ENCODE results near the gene RHOB.

The RHOB gene

DNA sequence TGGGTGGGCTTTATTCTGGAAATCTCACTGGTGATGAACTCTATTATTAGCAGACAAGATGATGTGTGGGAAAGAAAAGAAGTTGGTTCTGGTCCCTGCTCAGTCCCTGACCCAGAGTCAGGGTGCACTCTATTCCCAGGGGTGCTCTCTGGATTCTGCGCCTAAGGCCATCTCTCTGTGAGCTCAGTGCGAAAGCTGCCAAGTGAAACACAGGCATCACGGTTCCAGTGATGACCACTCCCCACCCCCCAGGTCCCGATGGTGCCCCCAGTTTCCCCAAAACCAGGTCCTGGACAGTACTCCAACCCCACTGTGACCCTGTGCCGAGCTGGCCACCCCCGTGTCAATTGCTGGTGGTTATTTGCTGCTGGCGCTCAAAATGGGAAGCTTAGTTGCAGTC is 30.1 kb downstream of the RHOB start:
- TF ChIP-seq, protein P1, sequence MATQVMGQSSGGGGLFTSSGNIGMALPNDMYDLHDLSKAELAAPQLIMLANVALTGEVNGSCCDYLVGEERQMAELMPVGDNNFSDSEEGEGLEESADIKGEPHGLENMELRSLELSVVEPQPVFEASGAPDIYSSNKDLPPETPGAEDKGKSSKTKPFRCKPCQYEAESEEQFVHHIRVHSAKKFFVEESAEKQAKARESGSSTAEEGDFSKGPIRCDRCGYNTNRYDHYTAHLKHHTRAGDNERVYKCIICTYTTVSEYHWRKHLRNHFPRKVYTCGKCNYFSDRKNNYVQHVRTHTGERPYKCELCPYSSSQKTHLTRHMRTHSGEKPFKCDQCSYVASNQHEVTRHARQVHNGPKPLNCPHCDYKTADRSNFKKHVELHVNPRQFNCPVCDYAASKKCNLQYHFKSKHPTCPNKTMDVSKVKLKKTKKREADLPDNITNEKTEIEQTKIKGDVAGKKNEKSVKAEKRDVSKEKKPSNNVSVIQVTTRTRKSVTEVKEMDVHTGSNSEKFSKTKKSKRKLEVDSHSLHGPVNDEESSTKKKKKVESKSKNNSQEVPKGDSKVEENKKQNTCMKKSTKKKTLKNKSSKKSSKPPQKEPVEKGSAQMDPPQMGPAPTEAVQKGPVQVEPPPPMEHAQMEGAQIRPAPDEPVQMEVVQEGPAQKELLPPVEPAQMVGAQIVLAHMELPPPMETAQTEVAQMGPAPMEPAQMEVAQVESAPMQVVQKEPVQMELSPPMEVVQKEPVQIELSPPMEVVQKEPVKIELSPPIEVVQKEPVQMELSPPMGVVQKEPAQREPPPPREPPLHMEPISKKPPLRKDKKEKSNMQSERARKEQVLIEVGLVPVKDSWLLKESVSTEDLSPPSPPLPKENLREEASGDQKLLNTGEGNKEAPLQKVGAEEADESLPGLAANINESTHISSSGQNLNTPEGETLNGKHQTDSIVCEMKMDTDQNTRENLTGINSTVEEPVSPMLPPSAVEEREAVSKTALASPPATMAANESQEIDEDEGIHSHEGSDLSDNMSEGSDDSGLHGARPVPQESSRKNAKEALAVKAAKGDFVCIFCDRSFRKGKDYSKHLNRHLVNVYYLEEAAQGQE (IDR thresholded peaks at IDR 0.05; ENCODE audit: insufficient read depth in 1 of 2, low read depth in 2 of 2, low read length in 2 of 2), result no peak
- no peak for TF ChIP-seq FOXP2 (optimal IDR thresholded peaks at IDR 0.05; ENCODE audit: borderline replicate concordance, extremely low read depth, extremely low read length, insufficient read depth)
- TF ChIP-seq POLR2AphosphoS5 (IDR thresholded peaks at IDR 0.05; ENCODE audit: low read depth, low read length), result no peak
- TF ChIP-seq TAF1 (IDR thresholded peaks at IDR 0.05; ENCODE audit: borderline replicate concordance, insufficient read depth, low read length), result no peak
- no peak for TF ChIP-seq SIN3A (IDR thresholded peaks at IDR 0.05; ENCODE audit: borderline replicate concordance, insufficient read depth, low read length)

DNA sequence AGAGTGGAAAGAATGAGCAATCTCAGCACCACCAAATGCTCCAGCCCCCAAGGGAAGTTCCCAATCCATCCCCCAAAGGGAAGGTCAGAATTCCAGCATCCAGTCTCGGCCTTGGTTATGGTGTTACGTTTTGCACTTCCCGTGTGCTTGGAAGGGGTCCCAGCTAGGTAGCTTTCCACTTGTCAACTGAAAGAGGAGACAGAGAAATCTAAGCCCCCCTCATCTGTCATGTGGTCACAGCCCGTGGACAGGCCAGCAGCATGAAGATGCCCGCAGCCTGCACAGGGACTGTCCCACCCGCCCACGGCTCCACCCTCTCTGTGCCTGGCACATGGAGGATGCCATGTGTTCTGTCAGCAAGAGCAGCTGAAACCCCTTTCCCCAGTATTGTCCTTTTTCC is 32.1 kb downstream of the RHOB start:
- TF ChIP-seq SIN3A (IDR thresholded peaks at IDR 0.05; ENCODE audit: borderline replicate concordance, insufficient read depth, low read length), result no peak
- TF ChIP-seq, protein P1 (IDR thresholded peaks at IDR 0.05; ENCODE audit: insufficient read depth in 1 of 2, low read depth in 2 of 2, low read length in 2 of 2), result no peak
- no peak for TF ChIP-seq POLR2AphosphoS5 (IDR thresholded peaks at IDR 0.05; ENCODE audit: low read depth, low read length)
- TF ChIP-seq FOXP2 (optimal IDR thresholded peaks at IDR 0.05; ENCODE audit: borderline replicate concordance, extremely low read depth, extremely low read length, insufficient read depth), result no peak
- no peak for TF ChIP-seq TAF1 (IDR thresholded peaks at IDR 0.05; ENCODE audit: borderline replicate concordance, insufficient read depth, low read length)

DNA sequence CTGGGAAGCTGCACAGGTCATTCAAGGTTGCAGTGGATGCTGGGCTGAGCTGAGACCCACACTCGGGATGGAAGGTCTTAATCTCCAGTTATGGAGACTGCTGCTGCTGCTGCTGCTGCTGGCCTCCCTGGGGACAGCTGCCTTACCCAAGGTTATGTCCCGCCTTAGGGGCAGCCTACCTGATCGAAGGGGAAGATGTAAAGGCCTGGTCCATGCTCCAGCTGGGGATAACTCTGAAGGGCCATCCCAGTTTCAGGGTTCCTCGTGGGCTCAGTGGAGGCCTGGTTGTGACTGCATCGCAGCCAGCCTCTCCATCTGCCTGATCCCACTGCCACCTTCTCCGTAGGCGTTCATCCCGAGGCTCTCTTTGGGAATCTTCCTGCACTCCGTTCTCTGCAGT is 33.0 kb downstream of the RHOB start:
- TF ChIP-seq FOXP2 (optimal IDR thresholded peaks at IDR 0.05; ENCODE audit: borderline replicate concordance, extremely low read depth, extremely low read length, insufficient read depth) (no peak), SIN3A (IDR thresholded peaks at IDR 0.05; ENCODE audit: borderline replicate concordance, insufficient read depth, low read length) (no peak), POLR2AphosphoS5 (IDR thresholded peaks at IDR 0.05; ENCODE audit: low read depth, low read length) (no peak)
- TF ChIP-seq, protein P1 (IDR thresholded peaks at IDR 0.05; ENCODE audit: insufficient read depth in 1 of 2, low read depth in 2 of 2, low read length in 2 of 2), result no peak

DNA sequence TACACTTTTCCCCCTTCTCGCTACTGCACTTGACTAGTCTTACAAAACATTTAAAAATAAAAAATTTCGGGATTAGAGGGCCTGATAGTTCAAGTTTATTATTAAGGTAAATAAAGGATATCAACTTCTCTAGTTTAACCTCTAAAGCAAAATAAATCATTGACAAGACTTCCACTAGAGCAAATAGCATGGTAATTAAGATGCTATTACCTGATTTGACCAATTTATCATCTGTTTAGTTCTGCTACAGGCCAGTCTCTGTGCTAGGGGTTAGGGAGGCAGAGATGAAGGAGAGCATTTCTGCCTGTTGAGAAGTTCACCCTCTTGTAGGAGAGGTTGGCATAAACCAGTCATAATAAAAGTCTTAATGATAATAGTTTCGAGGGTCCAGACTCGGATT is 34.0 kb downstream of the RHOB start:
- TF ChIP-seq, protein P1 (IDR thresholded peaks at IDR 0.05; ENCODE audit: insufficient read depth in 1 of 2, low read depth in 2 of 2, low read length in 2 of 2), result no peak
- no peak for TF ChIP-seq SIN3A (IDR thresholded peaks at IDR 0.05; ENCODE audit: borderline replicate concordance, insufficient read depth, low read length)
- no peak for TF ChIP-seq TAF1 (IDR thresholded peaks at IDR 0.05; ENCODE audit: borderline replicate concordance, insufficient read depth, low read length)
- TF ChIP-seq POLR2AphosphoS5 (IDR thresholded peaks at IDR 0.05; ENCODE audit: low read depth, low read length), result no peak
- no peak for TF ChIP-seq FOXP2 (optimal IDR thresholded peaks at IDR 0.05; ENCODE audit: borderline replicate concordance, extremely low read depth, extremely low read length, insufficient read depth)

DNA sequence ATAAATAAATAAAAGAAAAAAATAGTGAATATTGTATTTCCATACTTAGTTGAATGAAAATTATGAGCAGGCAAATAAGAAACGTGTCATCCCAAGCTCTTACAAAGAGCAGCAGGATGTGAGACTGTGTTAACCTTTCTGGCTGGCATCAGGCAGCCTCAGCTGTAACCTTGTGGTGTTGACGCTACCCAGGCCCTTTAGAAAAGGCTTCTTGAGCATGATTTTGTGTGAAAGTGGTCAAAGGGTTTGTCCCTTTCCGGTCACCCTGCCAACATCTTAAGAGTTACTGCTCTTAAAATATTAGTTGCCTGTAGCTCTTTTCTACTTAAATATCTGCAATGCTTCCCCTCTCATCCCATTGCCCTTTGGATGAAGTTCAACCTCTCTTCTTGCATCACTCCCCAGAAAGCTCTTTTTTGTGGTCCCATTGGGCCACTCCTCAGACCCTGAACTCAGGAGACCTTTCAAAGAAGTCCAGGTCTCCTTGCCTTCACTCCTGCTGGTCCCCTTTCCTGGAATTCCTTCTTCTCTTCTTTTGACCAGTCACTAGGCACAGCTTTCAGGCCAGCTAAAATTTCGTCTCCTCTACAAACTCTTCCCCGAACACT is 35.0 kb downstream of the RHOB start:
- TF ChIP-seq, protein P1 (IDR thresholded peaks at IDR 0.05; ENCODE audit: insufficient read depth in 1 of 2, low read depth in 2 of 2, low read length in 2 of 2), result no peak
- TF ChIP-seq SIN3A (IDR thresholded peaks at IDR 0.05; ENCODE audit: borderline replicate concordance, insufficient read depth, low read length), result no peak
- no peak for TF ChIP-seq TAF1 (IDR thresholded peaks at IDR 0.05; ENCODE audit: borderline replicate concordance, insufficient read depth, low read length)
- no peak for TF ChIP-seq FOXP2 (optimal IDR thresholded peaks at IDR 0.05; ENCODE audit: borderline replicate concordance, extremely low read depth, extremely low read length, insufficient read depth)
- TF ChIP-seq POLR2AphosphoS5 (IDR thresholded peaks at IDR 0.05; ENCODE audit: low read depth, low read length), result no peak

Measured in PFSK-1 (cell line).